Measurements from ENCODE around the gene CDPF1. TPM values are rescaled to one million over a fixed set of nuclear protein-coding genes. Genes with fewer than 3 reads are reported as not detected.
A peak's percentile ranks its signal among the peaks of the same experiment; 100 is the strongest.

CDPF1 gene
- total and polyA plus RNA-seq, 12 donors: 10.2 to 32.9 (median 14.2) TPM

DNA sequence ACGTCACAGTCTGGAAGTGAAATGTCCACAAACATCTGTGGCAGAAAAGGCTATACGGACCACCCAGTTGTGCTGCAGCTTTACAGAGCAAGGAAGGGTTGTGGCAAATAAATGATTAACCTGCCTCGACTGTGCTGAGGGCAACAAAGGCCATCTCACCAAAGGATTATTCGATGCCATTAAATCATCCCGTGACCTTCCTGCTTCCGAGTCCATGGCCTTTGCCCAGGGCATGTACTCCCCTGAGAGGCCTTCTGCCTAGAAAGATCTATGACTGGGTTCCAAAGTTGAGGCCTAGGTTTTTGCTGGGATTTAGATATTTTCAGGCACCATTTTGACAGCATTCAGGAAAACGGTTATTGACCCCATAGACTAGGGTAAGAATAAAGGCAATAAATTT lies 9.2 kb downstream of the CDPF1 start:
- WGBS, 4 donors: 45 to 52% (median 51%) methylated on average over 6 to 7 of the region's 7 CpGs

DNA sequence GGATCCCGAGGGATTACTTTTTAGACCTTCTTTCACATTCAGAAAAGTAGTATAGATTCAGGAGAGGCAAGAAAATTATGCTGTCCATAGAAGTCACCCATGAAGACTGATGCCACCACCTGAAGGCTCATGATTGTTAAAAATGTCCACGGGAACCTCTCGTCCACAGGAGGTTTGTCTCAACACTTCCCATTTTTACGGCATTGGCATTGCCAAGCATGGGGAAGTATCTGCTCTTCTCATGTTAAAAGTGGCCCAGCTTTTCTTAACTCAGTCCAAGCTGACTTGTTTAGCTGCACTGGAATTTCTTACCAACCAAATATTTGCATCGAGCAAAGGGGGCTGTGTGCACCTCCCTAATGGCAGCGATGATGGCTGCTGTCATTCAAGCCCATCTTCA lies 9.6 kb downstream of the CDPF1 start:
- intact Hi-C loops (cut with DNase I): no loop called here
- TF ChIP-seq POLR2A (IDR thresholded peaks at IDR 0.05) (no peak), CTCF (IDR thresholded peaks at IDR 0.05) (no peak)
- peak overlapping the region in 4 of 5 donors; percentile 13 to 73 (median 27) for H3K27ac ChIP-seq
- no peaks in the 10 kb centered on the region for H3K27me3 ChIP-seq
- WGBS, 4 donors: 76 to 88% (median 82%) methylated on average over 6 of the region's 6 CpGs
- H3K4me3 ChIP-seq: no peak overlapping the region
- peaks cover 0 to 34% of the 10 kb centered on the region in 2 donors for H3K36me3 ChIP-seq (replicated peaks in 1 of 2)
- H3K9me3 ChIP-seq (replicated peaks in 1 of 3): no peaks in the 10 kb centered on the region
- H3K4me1 ChIP-seq (replicated peaks in 1 of 2): peaks cover 15 to 41% of the 10 kb centered on the region in 2 donors
- DNase-seq: peak in 1 of 7 donors; percentile 49

More for the DNA sequence above, 9.2 kb downstream of the CDPF1 start:
- peak overlapping the region in 4 of 5 donors; percentile 13 to 73 (median 27) for H3K27ac ChIP-seq
- intact Hi-C loops (cut with DNase I): no loop called here
- H3K9me3 ChIP-seq (replicated peaks in 1 of 3): no peaks in the 10 kb centered on the region
- TF ChIP-seq POLR2A (IDR thresholded peaks at IDR 0.05) (no peak), CTCF (IDR thresholded peaks at IDR 0.05) (no peak)
- no peaks in the 10 kb centered on the region for H3K27me3 ChIP-seq
- H3K36me3 ChIP-seq (replicated peaks in 1 of 2): peaks cover 0 to 30% of the 10 kb centered on the region in 2 donors
- H3K4me1 ChIP-seq (replicated peaks in 1 of 2): peaks cover 15 to 44% of the 10 kb centered on the region in 2 donors
- H3K4me3 ChIP-seq: no peak overlapping the region
- DNase-seq: peak in 2 of 7 donors; percentile 24 to 51

DNA sequence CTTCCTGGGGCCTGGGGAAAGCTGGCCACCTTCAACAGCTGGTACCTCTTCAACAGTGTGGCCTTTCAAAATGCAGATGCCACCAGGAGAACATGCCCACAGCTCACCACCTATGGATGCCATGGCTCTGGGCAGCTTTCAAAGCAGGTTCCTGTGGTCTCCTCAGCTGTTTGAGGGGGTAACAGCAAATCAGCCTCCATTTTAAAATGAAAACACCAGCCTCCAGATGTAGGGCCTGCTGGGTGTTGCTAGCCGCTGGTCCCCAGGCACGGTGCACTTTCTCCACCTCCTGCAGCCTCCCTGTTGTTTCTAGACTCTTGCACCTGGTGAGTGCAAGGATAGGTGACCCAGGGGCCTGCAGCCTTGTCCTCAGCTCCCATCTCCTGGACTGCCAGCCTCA lies 10.0 kb downstream of the CDPF1 start:
- no peak overlapping the region for H3K27ac ChIP-seq
- no peak overlapping the region for H3K4me3 ChIP-seq
- peak in 1 of 7 donors; percentile 40 for DNase-seq
- intact Hi-C loops (cut with DNase I): no loop called here
- H3K36me3 ChIP-seq (replicated peaks in 1 of 2): peaks cover 0 to 38% of the 10 kb centered on the region in 2 donors
- WGBS, 4 donors: 94 to 100% (median 95%) methylated on average over 2 of the region's 2 CpGs
- TF ChIP-seq CTCF (IDR thresholded peaks at IDR 0.05) (no peak), POLR2A (IDR thresholded peaks at IDR 0.05) (no peak)
- peaks cover 15 to 36% of the 10 kb centered on the region in 2 donors for H3K4me1 ChIP-seq (replicated peaks in 1 of 2)
- H3K9me3 ChIP-seq (replicated peaks in 1 of 3): no peaks in the 10 kb centered on the region
- H3K27me3 ChIP-seq: no peaks in the 10 kb centered on the region

- TF ChIP-seq CTCF (IDR thresholded peaks at IDR 0.05) (no peak), POLR2A (IDR thresholded peaks at IDR 0.05) (no peak)
- Histone ChIP-seq H3K36me3 (replicated peaks in 1 of 2) (peaks cover 0 to 35% of the 10 kb centered on the region in 2 donors), H3K4me3 (no peak overlapping the region), H3K4me1 (replicated peaks in 1 of 2) (peaks cover 15 to 34% of the 10 kb centered on the region in 2 donors), H3K27ac (no peak overlapping the region), H3K9me3 (replicated peaks in 1 of 3) (no peaks in the 10 kb centered on the region), H3K27me3 (no peaks in the 10 kb centered on the region)
- intact Hi-C loops (cut with DNase I): no loop called here
- 85 to 91% (median 86%) methylated on average over 11 to 20 of the region's 20 CpGs for WGBS, 4 donors
- peak in 1 of 7 donors; percentile 41 for DNase-seq
These were observed 10.6 kb downstream of the CDPF1 start for GRCh38 chr22:46239261-46240048.

All from adrenal gland (tissue), 12 donors.